Measurements from ENCODE around the gene VPS54. TPM values are rescaled to one million over a fixed set of nuclear protein-coding genes. Genes with fewer than 3 reads are reported as not detected.

The VPS54 gene
- total RNA-seq, 1 experiment from 2014 or later = 14.6 TPM

- no peak for DNase-seq (ENCODE audit: low spot score)
- CTCF ChIA-PET = no interaction called here
- H3K36me3 Mint-ChIP-seq = peaks cover 50% of the 10 kb centered on the region
- H3K9me3 Mint-ChIP-seq = peaks cover 37% of the 10 kb centered on the region
- no peak overlapping the region for H3K27ac Mint-ChIP-seq
- H3K27me3 Mint-ChIP-seq (ENCODE audit: low read depth) = no peaks in the 10 kb centered on the region
- no peak for ATAC-seq
- TF ChIP-seq GTF2I (CRISPR knock-in tag; conservative IDR thresholded peaks at IDR 0.05) (no peak), CREM (CRISPR knock-in tag; IDR thresholded peaks at IDR 0.05) (no peak), CBFB (CRISPR knock-in tag; IDR thresholded peaks at IDR 0.05; ENCODE audit: low read depth) (no peak), ZNF232 (CRISPR knock-in tag; IDR thresholded peaks at IDR 0.05) (no peak), ZNF121 (CRISPR knock-in tag; IDR thresholded peaks at IDR 0.05) (no peak), AR (CRISPR knock-in tag; IDR thresholded peaks at IDR 0.05) (no peak), USF1 (CRISPR knock-in tag; IDR thresholded peaks at IDR 0.05) (no peak), MXD4 (CRISPR knock-in tag; IDR thresholded peaks at IDR 0.05; ENCODE audit: borderline replicate concordance) (no peak), SP1 (CRISPR knock-in tag; conservative IDR thresholded peaks at IDR 0.05) (no peak), SMAD3 (CRISPR knock-in tag; IDR thresholded peaks at IDR 0.05; ENCODE audit: borderline replicate concordance) (no peak), SMAD4 (CRISPR knock-in tag; IDR thresholded peaks at IDR 0.05) (no peak), TEAD4 (CRISPR knock-in tag; IDR thresholded peaks at IDR 0.05) (no peak), ELF4 (CRISPR knock-in tag; IDR thresholded peaks at IDR 0.05; ENCODE audit: low read depth) (no peak), KAT7 (CRISPR knock-in tag; IDR thresholded peaks at IDR 0.05; ENCODE audit: borderline replicate concordance) (no peak), IRF1 (CRISPR knock-in tag; IDR thresholded peaks at IDR 0.05) (no peak)
- TF ChIP-seq, protein P1, sequence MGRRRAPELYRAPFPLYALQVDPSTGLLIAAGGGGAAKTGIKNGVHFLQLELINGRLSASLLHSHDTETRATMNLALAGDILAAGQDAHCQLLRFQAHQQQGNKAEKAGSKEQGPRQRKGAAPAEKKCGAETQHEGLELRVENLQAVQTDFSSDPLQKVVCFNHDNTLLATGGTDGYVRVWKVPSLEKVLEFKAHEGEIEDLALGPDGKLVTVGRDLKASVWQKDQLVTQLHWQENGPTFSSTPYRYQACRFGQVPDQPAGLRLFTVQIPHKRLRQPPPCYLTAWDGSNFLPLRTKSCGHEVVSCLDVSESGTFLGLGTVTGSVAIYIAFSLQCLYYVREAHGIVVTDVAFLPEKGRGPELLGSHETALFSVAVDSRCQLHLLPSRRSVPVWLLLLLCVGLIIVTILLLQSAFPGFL (CRISPR knock-in tag; IDR thresholded peaks at IDR 0.05; ENCODE audit: borderline replicate concordance) = no peak
- TF ChIP-seq, protein P2, sequence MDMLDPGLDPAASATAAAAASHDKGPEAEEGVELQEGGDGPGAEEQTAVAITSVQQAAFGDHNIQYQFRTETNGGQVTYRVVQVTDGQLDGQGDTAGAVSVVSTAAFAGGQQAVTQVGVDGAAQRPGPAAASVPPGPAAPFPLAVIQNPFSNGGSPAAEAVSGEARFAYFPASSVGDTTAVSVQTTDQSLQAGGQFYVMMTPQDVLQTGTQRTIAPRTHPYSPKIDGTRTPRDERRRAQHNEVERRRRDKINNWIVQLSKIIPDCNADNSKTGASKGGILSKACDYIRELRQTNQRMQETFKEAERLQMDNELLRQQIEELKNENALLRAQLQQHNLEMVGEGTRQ (CRISPR knock-in tag; IDR thresholded peaks at IDR 0.05) = no peak
- TF ChIP-seq, protein P3, sequence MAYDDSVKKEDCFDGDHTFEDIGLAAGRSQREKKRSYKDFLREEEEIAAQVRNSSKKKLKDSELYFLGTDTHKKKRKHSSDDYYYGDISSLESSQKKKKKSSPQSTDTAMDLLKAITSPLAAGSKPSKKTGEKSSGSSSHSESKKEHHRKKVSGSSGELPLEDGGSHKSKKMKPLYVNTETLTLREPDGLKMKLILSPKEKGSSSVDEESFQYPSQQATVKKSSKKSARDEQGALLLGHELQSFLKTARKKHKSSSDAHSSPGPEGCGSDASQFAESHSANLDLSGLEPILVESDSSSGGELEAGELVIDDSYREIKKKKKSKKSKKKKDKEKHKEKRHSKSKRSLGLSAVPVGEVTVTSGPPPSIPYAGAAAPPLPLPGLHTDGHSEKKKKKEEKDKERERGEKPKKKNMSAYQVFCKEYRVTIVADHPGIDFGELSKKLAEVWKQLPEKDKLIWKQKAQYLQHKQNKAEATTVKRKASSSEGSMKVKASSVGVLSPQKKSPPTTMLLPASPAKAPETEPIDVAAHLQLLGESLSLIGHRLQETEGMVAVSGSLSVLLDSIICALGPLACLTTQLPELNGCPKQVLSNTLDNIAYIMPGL (CRISPR knock-in tag; IDR thresholded peaks at IDR 0.05) = no peak
- H3K4me1 Mint-ChIP-seq = no peaks in the 10 kb centered on the region; the same call in 1 of the 2 replicates
- POLR2A ChIA-PET = no interaction called here
- H3K4me3 Mint-ChIP-seq = no peak overlapping the region
Observed at GRCh38 chr2:63902149-63902548, 117.1 kb downstream of the VPS54 start.

GRCh38 chr2:63899639-63900038 lies 119.6 kb downstream of the VPS54 start:
- Mint-ChIP-seq H3K27ac (peak overlapping the region; percentile 10; the same call in 1 of the 2 replicates), H3K27me3 (ENCODE audit: low read depth) (no peaks in the 10 kb centered on the region), H3K4me1 (no peaks in the 10 kb centered on the region; the same call in 1 of the 2 replicates), H3K9me3 (peaks cover 29% of the 10 kb centered on the region), H3K4me3 (no peak overlapping the region), H3K36me3 (peaks cover 37% of the 10 kb centered on the region)
- CTCF ChIA-PET = interaction anchor here (1.2 kb wide), 1 partner anchor 201 kb away, joined by 4 read pairs; no protein-coding TSS in a partner anchor
- POLR2A ChIA-PET = interaction anchor here (0.7 kb wide), 1 partner anchor 7 kb away, joined by 8 read pairs; no protein-coding TSS in a partner anchor
- ATAC-seq (no peak), DNase-seq (ENCODE audit: low spot score) (no peak)
- TF ChIP-seq MYBL2 (CRISPR knock-in tag; IDR thresholded peaks at IDR 0.05) (no peak), IRF1 (CRISPR knock-in tag; IDR thresholded peaks at IDR 0.05) (no peak), RELA (CRISPR knock-in tag; IDR thresholded peaks at IDR 0.05; ENCODE audit: borderline replicate concordance) (no peak), PRDM15 (CRISPR knock-in tag; IDR thresholded peaks at IDR 0.05) (no peak), IRF2 (CRISPR knock-in tag; IDR thresholded peaks at IDR 0.05; ENCODE audit: borderline replicate concordance, low read depth) (no peak)

All from WTC11 (cell line).